Fibroblast of lung (primary cell): ENCODE data around the gene NKAIN4. TPM values are rescaled to one million over a fixed set of nuclear protein-coding genes. Genes with fewer than 3 reads are reported as not detected.
"Not testable (repeated sequence)": the region's sequence is repeated elsewhere in the genome, so short reads cannot be mapped to it uniquely, and the experiment has no call there.

Experiments used
- DNase-seq, 2 donors: peaks; one replicate each; pipeline versions ENCODE4 v3.0.0 to v3.0.0-alpha.2; 2010; ENCODE audit warnings: low read depth in 2 of 2
- H2AFZ ChIP-seq: 2 replicates; pipeline ENCODE4 v1.5.1; 2012; ENCODE audit warnings: low read length, control low read depth, inconsistent platforms
- H3K27ac ChIP-seq: 2 replicates; pipeline ENCODE4 v1.5.1; 2011; ENCODE audit warnings: low read length, control low read depth; ENCODE audit not compliant: insufficient read depth
- H3K27me3 ChIP-seq: 2 replicates; pipeline ENCODE4 v1.5.1; 2011; ENCODE audit warnings: mild to moderate bottlenecking, low read length; ENCODE audit not compliant: control insufficient read depth, insufficient read depth
- H3K36me3 ChIP-seq: 2 replicates; pipeline ENCODE4 v1.5.1; 2011; ENCODE audit warnings: low read length; ENCODE audit not compliant: control insufficient read depth, insufficient read depth
- H3K4me1 ChIP-seq: 2 replicates; pipeline ENCODE4 v1.5.1; 2011; ENCODE audit warnings: low read length; ENCODE audit not compliant: control insufficient read depth, insufficient read depth; ENCODE audit errors: extremely low read depth
- H3K4me2 ChIP-seq: 2 replicates; pipeline ENCODE4 v1.5.1; 2011; ENCODE audit warnings: low read length, control low read depth; ENCODE audit not compliant: insufficient read depth; ENCODE audit errors: extremely low read depth
- H3K4me3 ChIP-seq, 4 experiments: fragments of 200-600 bp in 1 of 4; sonication (generic) in 1 of 4; replicated peaks in 1 of 4; 2 replicates each; pipeline ENCODE4 v1.5.1; 2011 to 2016; ENCODE audit warnings: low read length in 4 of 4, low read depth in 3 of 4, mild to moderate bottlenecking in 3 of 4, control low read depth in 2 of 4, inconsistent platforms in 1 of 4, mixed read lengths in 1 of 4; ENCODE audit not compliant: insufficient read depth in 1 of 4; ENCODE audit errors: control extremely low read depth in 1 of 4
- H3K79me2 ChIP-seq: 2 replicates; pipeline ENCODE4 v1.5.1; 2012; ENCODE audit warnings: mild to moderate bottlenecking, low read length, inconsistent platforms; ENCODE audit not compliant: control insufficient read depth, insufficient read depth
- H3K9ac ChIP-seq: 2 replicates; pipeline ENCODE4 v1.5.1; 2011; ENCODE audit warnings: mild to moderate bottlenecking, low read length, control low read depth; ENCODE audit not compliant: insufficient read depth
- H3K9me3 ChIP-seq: 2 replicates; pipeline ENCODE4 v1.5.1; 2012; ENCODE audit warnings: low read depth, low read length; ENCODE audit not compliant: control insufficient read depth, insufficient read depth
- H4K20me1 ChIP-seq: 2 replicates; pipeline ENCODE4 v1.5.1; 2011; ENCODE audit warnings: low read length; ENCODE audit not compliant: control insufficient read depth, insufficient read depth; ENCODE audit errors: extremely low read depth
- EZH2 ChIP-seq: IDR thresholded peaks from 2 replicates; pipeline ENCODE4 v1.5.1; 2012; ENCODE audit warnings: low read length, control low read depth, mild to moderate bottlenecking; ENCODE audit errors: missing control alignments
- polyA plus RNA-seq, 2 donors: library from polyadenylated mRNA; depleted of rRNA in 1 of 2; stranded (reverse) in 1 of 2; unstranded in 1 of 2; fragments of >200 nt; gene quantifications; 2 replicates each; pipeline ENCODE4 v1.2.1, GENCODE V29; 2011 to 2012; ENCODE audit warnings: missing spikeins in 1 of 2
- total RNA-seq: library from RNA; depleted of rRNA; stranded (reverse); fragments of >200 nt; gene quantifications from 2 replicates; pipeline ENCODE4 v1.2.1, GENCODE V29; 2014
- TF ChIP-seq, protein P1 (sequence below), 2 donors: IDR thresholded peaks in 1 of 2; conservative IDR thresholded peaks in 1 of 2; 1 replicate in 1 of 2; 2 replicates in 1 of 2; pipeline ENCODE4 v1.5.1; 2011 to 2012; ENCODE audit warnings: low read length in 2 of 2, control low read depth in 1 of 2, inconsistent platforms in 1 of 2, low read depth in 1 of 2, mild to moderate bottlenecking in 1 of 2

NKAIN4 gene
- total and polyA plus RNA-seq, 2 donors (not counting 1 experiment from before 2014, with no cell fraction given), result not detected

DNA sequence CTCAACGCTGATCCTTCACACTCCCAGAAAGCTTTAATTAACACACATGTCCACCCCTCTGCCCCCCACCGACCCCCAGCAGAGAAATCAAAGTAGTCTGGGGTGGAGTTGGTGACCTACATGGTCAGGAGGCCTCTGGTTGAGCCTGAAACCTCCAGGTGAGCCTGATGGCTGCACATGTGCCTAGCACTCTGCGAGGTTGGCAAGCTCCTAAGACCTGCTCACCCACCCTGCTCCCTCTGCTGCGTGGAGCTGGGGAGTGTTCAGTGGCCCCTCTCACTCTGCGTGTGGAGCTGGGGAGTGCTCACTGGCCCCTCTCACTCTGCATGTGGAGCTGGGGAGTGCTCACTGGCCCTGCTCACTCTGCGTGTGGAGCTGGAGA, 30.4 kb downstream of the NKAIN4 start:
- Histone ChIP-seq H2AFZ (no peak overlapping the region), H3K4me3 (no peak overlapping the region), H3K36me3 (no peaks in the 10 kb centered on the region), H3K9ac (no peak overlapping the region), H3K9me3 (no peaks in the 10 kb centered on the region), H3K27ac (no peak overlapping the region), H3K4me1 (peaks cover 2% of the 10 kb centered on the region), H4K20me1 (no peaks in the 10 kb centered on the region), H3K4me2 (no peak overlapping the region), H3K27me3 (peaks cover 11% of the 10 kb centered on the region), H3K79me2 (no peaks in the 10 kb centered on the region)
- no peak for DNase-seq
- TF ChIP-seq, protein P1, sequence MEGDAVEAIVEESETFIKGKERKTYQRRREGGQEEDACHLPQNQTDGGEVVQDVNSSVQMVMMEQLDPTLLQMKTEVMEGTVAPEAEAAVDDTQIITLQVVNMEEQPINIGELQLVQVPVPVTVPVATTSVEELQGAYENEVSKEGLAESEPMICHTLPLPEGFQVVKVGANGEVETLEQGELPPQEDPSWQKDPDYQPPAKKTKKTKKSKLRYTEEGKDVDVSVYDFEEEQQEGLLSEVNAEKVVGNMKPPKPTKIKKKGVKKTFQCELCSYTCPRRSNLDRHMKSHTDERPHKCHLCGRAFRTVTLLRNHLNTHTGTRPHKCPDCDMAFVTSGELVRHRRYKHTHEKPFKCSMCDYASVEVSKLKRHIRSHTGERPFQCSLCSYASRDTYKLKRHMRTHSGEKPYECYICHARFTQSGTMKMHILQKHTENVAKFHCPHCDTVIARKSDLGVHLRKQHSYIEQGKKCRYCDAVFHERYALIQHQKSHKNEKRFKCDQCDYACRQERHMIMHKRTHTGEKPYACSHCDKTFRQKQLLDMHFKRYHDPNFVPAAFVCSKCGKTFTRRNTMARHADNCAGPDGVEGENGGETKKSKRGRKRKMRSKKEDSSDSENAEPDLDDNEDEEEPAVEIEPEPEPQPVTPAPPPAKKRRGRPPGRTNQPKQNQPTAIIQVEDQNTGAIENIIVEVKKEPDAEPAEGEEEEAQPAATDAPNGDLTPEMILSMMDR (conservative IDR thresholded peaks at IDR 0.05 in 1 of 2, IDR thresholded peaks at IDR 0.05 in 1 of 2; ENCODE audit: low read depth in 1 of 2, low read length in 2 of 2), result no peak
- TF ChIP-seq EZH2, result no peak

GRCh38 chr20:63223121-63223825, 31.0 kb downstream of the NKAIN4 start:
- Histone ChIP-seq H3K9ac (no peak overlapping the region), H3K27ac (no peak overlapping the region), H3K4me1 (peaks cover 2% of the 10 kb centered on the region), H3K4me2 (no peak overlapping the region), H3K79me2 (no peaks in the 10 kb centered on the region), H3K27me3 (peaks cover 8% of the 10 kb centered on the region), H2AFZ (no peak overlapping the region), H3K4me3 (no peak overlapping the region), H3K9me3 (no peaks in the 10 kb centered on the region), H4K20me1 (no peaks in the 10 kb centered on the region), H3K36me3 (no peaks in the 10 kb centered on the region)
- TF ChIP-seq, protein P1 (conservative IDR thresholded peaks at IDR 0.05 in 1 of 2, IDR thresholded peaks at IDR 0.05 in 1 of 2; ENCODE audit: low read depth in 1 of 2, low read length in 2 of 2), result peak; percentile 66 to 76
- no peak for TF ChIP-seq EZH2
- DNase-seq, result peak; percentile 22 to 46

GRCh38 chr20:63222541-63222940, 31.7 kb downstream of the NKAIN4 start:
- Histone ChIP-seq H3K79me2 (no peaks in the 10 kb centered on the region), H3K4me2 (no peak overlapping the region), H3K9ac (no peak overlapping the region), H3K9me3 (no peaks in the 10 kb centered on the region), H3K27ac (no peak overlapping the region), H4K20me1 (no peaks in the 10 kb centered on the region), H2AFZ (no peak overlapping the region), H3K27me3 (peaks cover 8% of the 10 kb centered on the region), H3K4me1 (peaks cover 2% of the 10 kb centered on the region), H3K36me3 (no peaks in the 10 kb centered on the region), H3K4me3 (no peak overlapping the region)
- no peak for DNase-seq
- TF ChIP-seq, protein P1 (conservative IDR thresholded peaks at IDR 0.05 in 1 of 2, IDR thresholded peaks at IDR 0.05 in 1 of 2; ENCODE audit: low read depth in 1 of 2, low read length in 2 of 2), result no peak
- no peak for TF ChIP-seq EZH2

DNA sequence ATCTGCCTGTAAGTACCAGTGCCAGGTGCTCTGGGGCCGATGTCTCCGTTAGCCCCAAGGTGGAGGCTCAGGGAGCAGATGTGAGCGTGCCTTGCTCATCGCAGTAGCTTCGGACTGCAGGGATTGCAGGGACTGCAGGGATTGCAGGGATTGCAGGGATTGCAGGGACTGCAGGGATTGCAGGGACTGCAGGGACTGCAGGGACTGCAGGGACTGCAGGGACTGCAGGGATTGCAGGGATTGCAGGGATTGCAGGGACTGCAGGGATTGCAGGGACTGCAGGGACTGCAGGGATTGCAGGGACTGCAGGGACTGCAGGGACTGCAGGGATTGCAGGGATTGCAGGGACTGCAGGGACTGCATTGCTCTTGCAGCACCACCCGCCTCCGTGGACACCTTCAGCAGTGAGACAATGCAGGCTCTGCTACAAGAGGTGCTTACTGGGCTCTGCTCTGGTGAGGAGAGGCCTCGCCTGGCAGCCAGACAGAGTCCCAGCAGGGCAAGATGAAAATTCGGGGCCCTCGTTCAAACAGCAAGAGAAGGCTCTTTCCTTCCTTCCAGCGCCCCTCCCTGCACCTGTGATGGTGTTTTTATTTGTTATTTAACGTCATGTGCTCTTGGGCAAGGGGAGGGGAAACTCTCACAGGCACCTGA, 32.7 kb downstream of the NKAIN4 start:
- not testable (repeated sequence) for H3K4me3 ChIP-seq, H3K36me3 ChIP-seq, H4K20me1 ChIP-seq, H3K9me3 ChIP-seq, H3K27me3 ChIP-seq, H3K4me2 ChIP-seq, H3K9ac ChIP-seq, H3K4me1 ChIP-seq, H3K79me2 ChIP-seq, H3K27ac ChIP-seq, H2AFZ ChIP-seq, DNase-seq
